ENCODE data around the gene AKAP8. TPM values are rescaled to one million over a fixed set of nuclear protein-coding genes. Genes with fewer than 3 reads are reported as not detected.
A peak's percentile ranks its signal among the peaks of the same experiment; 100 is the strongest.

The AKAP8 gene
- total and polyA plus RNA-seq, 7 donors: 15.9 to 42.8 (median 19.9) TPM

GRCh38 chr19:15369594-15369891 lies 10.0 kb downstream of the AKAP8 start:
- intact Hi-C loops (cut with DNase I): no loop called here
- Histone ChIP-seq H3K27me3 (ENCODE audit: insufficient read depth in 3 of 3, low read length in 2 of 3) (no peaks in the 10 kb centered on the region), H3K9me3 (no peaks in the 10 kb centered on the region), H3K4me3 (no peak overlapping the region), H3K27ac (no peak overlapping the region), H3K36me3 (ENCODE audit: insufficient read depth in 1 of 2, low read depth in 1 of 2) (peaks cover 24 to 92% of the 10 kb centered on the region in 2 donors), H3K4me1 (peaks cover 13% of the 10 kb centered on the region)
- TF ChIP-seq, protein P1, sequence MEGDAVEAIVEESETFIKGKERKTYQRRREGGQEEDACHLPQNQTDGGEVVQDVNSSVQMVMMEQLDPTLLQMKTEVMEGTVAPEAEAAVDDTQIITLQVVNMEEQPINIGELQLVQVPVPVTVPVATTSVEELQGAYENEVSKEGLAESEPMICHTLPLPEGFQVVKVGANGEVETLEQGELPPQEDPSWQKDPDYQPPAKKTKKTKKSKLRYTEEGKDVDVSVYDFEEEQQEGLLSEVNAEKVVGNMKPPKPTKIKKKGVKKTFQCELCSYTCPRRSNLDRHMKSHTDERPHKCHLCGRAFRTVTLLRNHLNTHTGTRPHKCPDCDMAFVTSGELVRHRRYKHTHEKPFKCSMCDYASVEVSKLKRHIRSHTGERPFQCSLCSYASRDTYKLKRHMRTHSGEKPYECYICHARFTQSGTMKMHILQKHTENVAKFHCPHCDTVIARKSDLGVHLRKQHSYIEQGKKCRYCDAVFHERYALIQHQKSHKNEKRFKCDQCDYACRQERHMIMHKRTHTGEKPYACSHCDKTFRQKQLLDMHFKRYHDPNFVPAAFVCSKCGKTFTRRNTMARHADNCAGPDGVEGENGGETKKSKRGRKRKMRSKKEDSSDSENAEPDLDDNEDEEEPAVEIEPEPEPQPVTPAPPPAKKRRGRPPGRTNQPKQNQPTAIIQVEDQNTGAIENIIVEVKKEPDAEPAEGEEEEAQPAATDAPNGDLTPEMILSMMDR (IDR thresholded peaks at IDR 0.05): no peak
- ATAC-seq (no peak), DNase-seq (peak in 1 of 2 donors; percentile 39)
- 88 to 92% (median 91%) methylated on average over 9 of the region's 9 CpGs for WGBS, 3 donors

DNA sequence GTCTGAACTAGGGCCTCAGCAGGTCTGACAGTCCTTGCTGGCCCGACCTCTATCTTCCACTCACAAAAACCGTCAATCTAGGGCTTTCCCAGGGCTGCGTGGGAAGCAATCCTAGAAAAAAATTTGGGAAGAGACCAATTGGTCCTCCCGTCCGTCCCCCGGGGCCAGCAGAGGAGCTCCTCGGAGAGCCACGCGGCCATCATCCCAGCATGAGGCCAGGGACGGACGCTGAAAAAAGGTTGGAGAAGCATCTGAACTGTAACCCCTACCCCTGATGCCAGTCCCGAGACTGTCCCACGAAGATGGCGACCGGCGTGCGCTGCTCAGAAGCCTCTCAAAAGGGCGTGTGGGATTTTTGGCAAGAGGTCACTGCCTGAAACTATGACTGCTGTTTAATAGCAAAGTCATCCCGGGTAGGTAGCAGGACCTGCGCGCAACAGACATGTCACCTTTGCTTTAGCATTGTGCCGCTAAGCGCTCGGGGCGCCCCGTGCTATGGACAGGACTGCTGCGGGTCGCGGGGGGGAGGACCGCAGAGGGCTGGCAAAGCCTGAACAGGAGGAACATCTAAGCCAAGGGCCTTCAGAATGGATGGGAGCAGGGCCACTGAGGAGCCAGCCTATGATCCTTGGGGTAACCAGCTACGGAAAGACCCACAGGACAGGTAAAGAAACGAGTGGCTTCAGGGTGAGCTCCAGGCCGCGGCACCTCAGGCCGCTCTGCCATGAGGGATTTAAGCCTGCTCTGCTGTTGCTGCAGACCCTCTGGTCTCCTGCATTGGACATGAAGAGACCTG lies 10.6 kb downstream of the AKAP8 start:
- peaks cover 8% of the 10 kb centered on the region for H3K4me1 ChIP-seq
- intact Hi-C loops (cut with DNase I): no loop called here

DNA sequence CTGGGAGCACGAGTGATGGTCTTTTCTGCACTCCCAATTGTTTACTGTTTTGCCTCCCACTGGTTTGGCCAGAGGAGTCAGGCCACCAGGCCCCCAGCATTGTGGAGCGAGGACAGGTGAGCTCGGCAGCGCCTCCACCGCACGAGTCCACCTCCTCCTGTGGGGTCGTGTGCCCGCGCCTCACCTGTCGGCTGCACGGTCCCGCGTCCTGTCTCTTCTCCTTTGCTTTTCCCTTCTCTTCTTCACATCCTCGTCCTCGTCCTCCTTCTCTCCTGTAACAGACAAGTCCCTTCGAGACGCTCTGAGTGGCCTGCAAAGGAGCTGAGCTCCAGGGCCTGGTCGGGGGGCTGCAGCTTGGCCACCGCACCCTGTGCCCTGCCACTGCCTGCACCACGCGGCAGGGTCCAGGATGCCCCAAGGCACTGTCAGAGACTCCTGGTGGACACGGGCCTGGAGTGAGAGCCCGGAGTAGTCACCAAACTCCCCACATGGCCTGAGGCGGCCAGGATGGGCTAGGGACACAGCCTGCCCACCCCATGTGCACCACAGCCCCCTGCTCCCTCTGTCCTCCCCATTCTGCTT lies 11.4 kb downstream of the AKAP8 start:
- peak in 1 of 2 donors; percentile 28 for DNase-seq
- H3K27ac ChIP-seq: no peak overlapping the region
- H3K36me3 ChIP-seq (ENCODE audit: insufficient read depth in 1 of 2, low read depth in 1 of 2): peaks cover 24 to 90% of the 10 kb centered on the region in 2 donors
- H3K27me3 ChIP-seq (ENCODE audit: insufficient read depth in 3 of 3, low read length in 2 of 3): no peaks in the 10 kb centered on the region
- H3K4me3 ChIP-seq: no peak overlapping the region
- no peaks in the 10 kb centered on the region for H3K4me1 ChIP-seq
- 94 to 95% (median 95%) methylated on average over 21 to 24 of the region's 24 CpGs for WGBS, 3 donors
- no peaks in the 10 kb centered on the region for H3K9me3 ChIP-seq
- intact Hi-C loops (cut with DNase I): no loop called here
- ATAC-seq: no peak
- TF ChIP-seq, protein P1 (IDR thresholded peaks at IDR 0.05): no peak

More for the DNA sequence above, 10.6 kb downstream of the AKAP8 start:
- no peak overlapping the region for H3K27ac ChIP-seq
- H3K4me3 ChIP-seq: no peak overlapping the region
- H3K36me3 ChIP-seq (ENCODE audit: insufficient read depth in 1 of 2, low read depth in 1 of 2): peaks cover 24 to 96% of the 10 kb centered on the region in 2 donors
- H3K9me3 ChIP-seq: no peaks in the 10 kb centered on the region
- peak in 1 of 2 donors; percentile 46 for DNase-seq
- no peaks in the 10 kb centered on the region for H3K27me3 ChIP-seq (ENCODE audit: insufficient read depth in 3 of 3, low read length in 2 of 3)
- TF ChIP-seq, protein P1 (IDR thresholded peaks at IDR 0.05): no peak
- 88 to 92% (median 90%) methylated on average over 35 of the region's 35 CpGs for WGBS, 3 donors
- no peak for ATAC-seq

GRCh38 chr19:15367439-15367838 lies 12.1 kb downstream of the AKAP8 start:
- H3K4me1 ChIP-seq: no peaks in the 10 kb centered on the region
- H3K27ac ChIP-seq: no peak overlapping the region
- no peaks in the 10 kb centered on the region for H3K9me3 ChIP-seq
- H3K4me3 ChIP-seq: no peak overlapping the region
- WGBS, 3 donors: 94 to 96% (median 95%) methylated on average over 3 of the region's 3 CpGs
- H3K27me3 ChIP-seq (ENCODE audit: insufficient read depth in 3 of 3, low read length in 2 of 3): no peaks in the 10 kb centered on the region
- ATAC-seq: peak in 1 of 4 donors; percentile 26
- DNase-seq: peak in 1 of 2 donors; percentile 5
- intact Hi-C loops (cut with DNase I): no loop called here
- peaks cover 24 to 83% of the 10 kb centered on the region in 2 donors for H3K36me3 ChIP-seq (ENCODE audit: insufficient read depth in 1 of 2, low read depth in 1 of 2)
- TF ChIP-seq, protein P1 (IDR thresholded peaks at IDR 0.05): no peak
